A673 (cell line): ENCODE data around the gene BUB1B.

Source experiments
- CTCF ChIP-seq: fragments of 300-800, 200-600 bp; sonication (generic); conservative IDR thresholded peaks from 2 replicates; pipeline ENCODE4 v1.5.1; 2017; ENCODE audit warnings: low read depth, mild to moderate bottlenecking, antibody characterized with exemption, low read length, moderate library complexity, mixed read lengths
- EZH2 ChIP-seq: fragments of 200-600 bp; sonication (generic); IDR thresholded peaks from 2 replicates; pipeline ENCODE4 v1.6.1; 2017; ENCODE audit warnings: borderline replicate concordance, low read depth, mild to moderate bottlenecking, mixed read lengths, antibody characterized with exemption, low read length; ENCODE audit not compliant: poor library complexity, severe bottlenecking

- TF ChIP-seq CTCF (no peak), EZH2 (no peak)
Observed at GRCh38 chr15:40267670-40268069, 106.8 kb downstream of the BUB1B start.
